NCI-H128 (cell line): Measurements from ENCODE around the gene LRRC63.

Experiments
- DNase-seq: peaks from one replicate; lab custom pipeline; 2025; ENCODE audit not compliant: unreplicated experiment; lab: John Stamatoyannopoulos, UW

LRRC63 gene

GRCh38 chr13:46310066-46310465 lies 98.3 kb downstream of the LRRC63 start:
- no peak for DNase-seq

- DNase-seq: no peak
These were observed 99.5 kb downstream of the LRRC63 start for GRCh38 chr13:46311217-46311616.

- no peak for DNase-seq
These were observed 101.3 kb downstream of the LRRC63 start for GRCh38 chr13:46313024-46313423.

- no peak for DNase-seq
These were observed 101.9 kb downstream of the LRRC63 start for GRCh38 chr13:46313432-46314257.

- DNase-seq: no peak
These were observed 102.9 kb downstream of the LRRC63 start for GRCh38 chr13:46314587-46314986.

- no peak for DNase-seq
These were observed 103.3 kb downstream of the LRRC63 start for GRCh38 chr13:46315036-46315435.

- no peak for DNase-seq
These were observed 103.9 kb downstream of the LRRC63 start for GRCh38 chr13:46315491-46316075.

GRCh38 chr13:46317120-46317519 lies 105.4 kb downstream of the LRRC63 start:
- no peak for DNase-seq

GRCh38 chr13:46318986-46319385 lies 107.3 kb downstream of the LRRC63 start:
- DNase-seq: no peak

GRCh38 chr13:46320406-46320805 lies 108.7 kb downstream of the LRRC63 start:
- no peak for DNase-seq

GRCh38 chr13:46320821-46321220 lies 109.1 kb downstream of the LRRC63 start:
- no peak for DNase-seq

- DNase-seq: no peak
These were observed 109.9 kb downstream of the LRRC63 start for GRCh38 chr13:46321494-46322225.

GRCh38 chr13:46324976-46325375 lies 113.2 kb downstream of the LRRC63 start:
- no peak for DNase-seq
